ENCODE measurements around the gene CPED1. TPM values are rescaled to one million over a fixed set of nuclear protein-coding genes. Genes with fewer than 3 reads are reported as not detected.

CPED1 gene
- total RNA-seq, 2 donors from 2014 or later = not detected

DNA sequence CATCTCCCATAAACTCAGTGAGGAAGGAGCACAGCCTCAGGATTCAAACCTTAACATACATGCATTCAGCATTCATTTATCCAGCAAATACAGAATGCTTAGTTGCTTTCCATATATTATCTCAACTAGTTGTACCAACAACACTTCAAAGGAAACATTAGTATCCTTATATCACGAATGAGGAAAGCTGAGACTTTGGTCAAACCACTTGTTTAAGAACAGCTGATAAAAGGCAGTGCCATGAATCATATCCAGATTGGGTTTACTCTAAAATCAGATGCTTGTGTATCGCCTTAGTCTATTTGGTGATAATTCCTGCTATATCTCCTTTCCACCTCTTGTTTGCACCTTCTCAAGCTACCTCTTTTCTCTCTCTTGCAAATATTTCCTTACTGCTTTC is 1.9 kb upstream of the CPED1 start:
- no peak overlapping the region for H3K27ac Mint-ChIP-seq
- H3K36me3 Mint-ChIP-seq = no peaks in the 10 kb centered on the region
- H3K4me1 Mint-ChIP-seq (ENCODE audit: low read depth in 2 of 2) = peaks cover 21 to 29% of the 10 kb centered on the region in 2 donors
- ATAC-seq (no peak), DNase-seq (ENCODE audit: low spot score) (no peak)
- no peaks in the 10 kb centered on the region for H3K9me3 Mint-ChIP-seq
- H3K4me3 Mint-ChIP-seq = no peak overlapping the region
- peaks cover 24 to 50% of the 10 kb centered on the region in 2 donors for H3K27me3 Mint-ChIP-seq

DNA sequence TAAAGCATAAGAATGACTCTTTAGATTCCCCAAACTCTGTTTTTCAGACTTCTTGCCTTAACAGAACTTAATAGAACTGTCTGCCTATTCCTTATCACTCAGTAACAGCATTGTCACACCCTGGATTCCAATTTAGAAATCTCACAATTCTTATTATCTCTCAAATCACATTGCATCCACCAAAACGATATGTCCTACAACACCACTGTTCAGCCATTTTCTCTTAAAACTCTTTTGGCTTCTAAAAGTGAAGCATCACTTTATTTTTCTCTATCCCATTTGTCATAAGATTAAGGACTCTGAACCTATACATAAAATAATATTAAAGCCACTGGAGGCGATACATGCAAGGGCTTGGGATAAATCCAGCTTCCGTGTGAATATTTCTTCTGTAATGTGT is 1.2 kb upstream of the CPED1 start:
- ATAC-seq (no peak), DNase-seq (ENCODE audit: low spot score) (no peak)
- no peak overlapping the region for H3K27ac Mint-ChIP-seq
- no peak overlapping the region for H3K4me3 Mint-ChIP-seq
- H3K27me3 Mint-ChIP-seq = peaks cover 25 to 54% of the 10 kb centered on the region in 2 donors
- no peaks in the 10 kb centered on the region for H3K9me3 Mint-ChIP-seq
- H3K4me1 Mint-ChIP-seq (ENCODE audit: low read depth in 2 of 2) = peaks cover 17 to 24% of the 10 kb centered on the region in 2 donors
- no peaks in the 10 kb centered on the region for H3K36me3 Mint-ChIP-seq

DNA sequence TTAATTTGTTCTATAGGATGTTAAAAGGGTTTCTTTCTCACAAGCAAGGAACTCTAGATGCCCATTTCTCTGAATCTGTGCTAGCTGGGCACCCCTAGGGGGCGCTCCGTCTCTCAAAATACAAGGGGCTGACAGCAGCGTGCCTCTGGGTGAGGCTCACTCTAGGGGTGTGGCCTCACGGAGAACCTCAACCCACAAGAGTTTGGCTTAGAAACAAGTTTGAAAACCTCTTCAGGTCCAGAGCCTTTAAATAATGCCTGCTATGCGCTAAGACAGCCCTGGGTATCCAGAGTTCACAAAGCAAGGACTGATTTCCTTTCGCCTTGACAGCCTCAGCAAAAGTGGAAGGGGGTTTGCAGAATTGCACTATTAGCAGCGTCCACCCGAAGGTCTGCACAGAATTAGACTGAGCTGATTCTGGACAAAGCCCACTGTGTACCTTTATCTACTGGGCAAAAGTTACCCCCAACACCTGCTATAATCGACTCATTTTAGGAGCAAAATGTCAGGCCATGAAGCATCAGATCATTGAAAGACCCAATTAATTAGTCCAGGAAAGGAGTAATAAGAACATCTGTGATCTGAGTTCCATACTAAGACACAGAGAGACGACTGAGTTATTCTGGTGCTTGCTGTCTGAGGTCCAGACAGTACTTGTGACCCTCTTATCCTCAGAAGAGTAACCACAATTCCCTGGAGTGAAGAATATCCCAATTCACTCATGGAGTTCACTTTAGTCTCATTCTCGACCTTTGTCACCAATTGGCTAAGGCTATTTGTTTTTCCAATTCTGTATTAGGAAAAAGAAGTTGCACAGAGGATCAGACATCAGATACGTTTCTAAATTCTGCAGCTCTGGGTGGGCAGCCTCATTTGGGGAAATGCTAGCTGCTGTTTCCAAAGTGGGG is 574 bp upstream of the CPED1 start:
- no peaks in the 10 kb centered on the region for H3K9me3 Mint-ChIP-seq
- H3K27me3 Mint-ChIP-seq = peaks cover 27 to 58% of the 10 kb centered on the region in 2 donors
- H3K4me1 Mint-ChIP-seq (ENCODE audit: low read depth in 2 of 2) = peaks cover 17 to 24% of the 10 kb centered on the region in 2 donors
- DNase-seq (ENCODE audit: low spot score) (peak; percentile 85), ATAC-seq (peak; percentile 95 to 97)
- no peaks in the 10 kb centered on the region for H3K36me3 Mint-ChIP-seq
- no peak overlapping the region for H3K27ac Mint-ChIP-seq
- H3K4me3 Mint-ChIP-seq = peak overlapping the region; percentile 74

DNA sequence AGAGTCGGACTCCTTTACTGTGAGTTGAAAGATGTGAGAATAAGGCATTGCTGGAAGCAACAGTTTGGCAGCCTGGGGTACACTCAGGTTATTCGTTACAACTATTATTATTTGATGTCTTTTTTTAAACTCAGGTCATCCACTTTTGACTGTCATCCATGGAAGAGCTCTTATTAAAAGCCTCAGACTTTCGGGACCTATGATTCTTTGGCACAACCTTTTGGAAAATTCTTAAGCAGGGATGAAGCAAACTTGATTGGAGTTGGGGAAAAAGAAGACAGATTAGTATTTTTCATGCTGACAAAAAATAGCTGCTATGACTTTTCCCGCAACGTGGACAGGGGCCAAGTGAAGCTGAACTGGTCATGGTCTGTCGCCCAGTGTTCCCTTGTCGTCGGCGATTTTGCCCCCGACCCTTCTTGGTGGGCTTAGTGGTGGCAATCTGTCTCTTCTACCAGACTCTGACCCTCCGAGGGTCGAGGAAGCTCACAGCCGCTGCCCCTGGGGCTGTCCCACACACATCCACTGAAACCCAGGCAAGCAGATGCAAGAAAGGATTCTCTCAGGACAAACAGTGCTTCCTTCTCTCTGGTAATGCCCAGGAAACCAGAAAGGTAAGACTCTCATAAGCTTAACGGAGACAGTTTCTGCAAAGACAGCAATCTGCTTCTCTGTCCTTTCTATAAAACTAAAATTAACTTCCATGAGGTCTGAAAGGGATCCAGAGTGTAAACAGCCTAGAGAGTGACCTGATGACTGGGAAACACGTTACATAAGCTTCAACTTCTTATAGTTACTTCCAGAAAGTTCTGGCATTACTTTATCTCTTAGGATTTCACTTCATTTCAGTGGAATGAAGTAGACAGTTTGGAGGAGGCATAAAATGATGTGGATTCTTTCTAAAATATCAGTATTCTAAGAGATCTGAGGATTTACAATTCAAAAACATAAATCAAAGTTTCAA is 1.0 kb downstream of the CPED1 start:
- no peaks in the 10 kb centered on the region for H3K36me3 Mint-ChIP-seq
- peaks cover 25 to 68% of the 10 kb centered on the region in 2 donors for H3K27me3 Mint-ChIP-seq
- H3K4me1 Mint-ChIP-seq (ENCODE audit: low read depth in 2 of 2) = peaks cover 17 to 24% of the 10 kb centered on the region in 2 donors
- H3K27ac Mint-ChIP-seq = no peak overlapping the region
- peak overlapping the region; percentile 74 for H3K4me3 Mint-ChIP-seq
- DNase-seq (ENCODE audit: low spot score) (no peak), ATAC-seq (no peak)
- H3K9me3 Mint-ChIP-seq = no peaks in the 10 kb centered on the region

DNA sequence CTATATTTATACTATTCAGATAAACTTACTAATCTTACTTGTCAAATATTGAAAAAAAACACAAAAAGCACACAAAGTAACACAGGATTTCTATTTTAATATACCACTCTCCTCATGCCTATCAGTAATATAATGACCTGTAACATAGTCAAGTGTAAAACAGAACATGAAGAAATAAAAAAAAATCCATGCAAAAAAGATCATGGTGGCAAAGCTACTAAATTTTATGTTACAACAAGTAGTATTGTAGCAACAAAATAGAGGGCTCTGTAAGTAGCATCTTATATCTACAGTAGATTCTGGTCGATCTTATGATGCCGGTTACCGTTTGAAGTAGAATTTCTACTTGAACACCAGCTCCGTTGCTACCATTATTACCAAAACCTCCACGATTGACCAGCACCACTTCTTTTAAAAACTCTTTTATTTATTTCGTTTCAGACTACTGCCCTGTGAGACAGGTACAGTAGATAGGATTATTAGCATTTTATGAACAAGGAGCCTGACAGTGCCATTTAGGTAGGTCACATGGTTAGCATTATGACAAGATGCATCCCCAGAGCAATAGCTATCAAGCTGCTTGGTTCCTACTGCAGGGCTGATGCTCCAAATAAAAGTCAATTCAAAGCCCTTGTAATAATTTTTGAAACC is 2.1 kb downstream of the CPED1 start:
- H3K4me1 Mint-ChIP-seq (ENCODE audit: low read depth in 2 of 2) = peaks cover 17 to 24% of the 10 kb centered on the region in 2 donors
- no peaks in the 10 kb centered on the region for H3K36me3 Mint-ChIP-seq
- no peaks in the 10 kb centered on the region for H3K9me3 Mint-ChIP-seq
- H3K27ac Mint-ChIP-seq = no peak overlapping the region
- peaks cover 32 to 73% of the 10 kb centered on the region in 2 donors for H3K27me3 Mint-ChIP-seq
- no peak for ATAC-seq
- DNase-seq (ENCODE audit: low spot score) = no peak
- H3K4me3 Mint-ChIP-seq = no peak overlapping the region

DNA sequence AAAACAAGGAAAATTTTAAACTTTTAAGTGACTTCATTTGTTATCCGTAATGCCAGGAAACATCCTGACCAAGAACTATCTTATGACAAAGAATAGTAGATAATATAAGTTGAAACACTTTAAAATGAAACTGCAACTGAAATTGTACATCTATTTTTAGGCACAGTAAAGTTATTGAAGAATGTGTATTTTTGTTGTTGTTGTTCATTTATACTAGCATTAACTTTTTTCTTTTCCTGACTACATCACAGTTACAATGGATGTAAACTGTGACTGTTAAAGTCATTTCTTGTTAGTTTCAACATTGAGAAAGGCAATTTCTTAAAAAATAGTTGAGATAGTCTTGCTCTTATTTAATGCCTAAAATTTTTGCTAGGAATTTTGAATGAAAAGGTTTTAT is 2.6 kb downstream of the CPED1 start:
- H3K36me3 Mint-ChIP-seq = no peaks in the 10 kb centered on the region
- no peak overlapping the region for H3K27ac Mint-ChIP-seq
- peaks cover 17 to 24% of the 10 kb centered on the region in 2 donors for H3K4me1 Mint-ChIP-seq (ENCODE audit: low read depth in 2 of 2)
- peaks cover 35 to 79% of the 10 kb centered on the region in 2 donors for H3K27me3 Mint-ChIP-seq
- no peak for DNase-seq (ENCODE audit: low spot score)
- no peaks in the 10 kb centered on the region for H3K9me3 Mint-ChIP-seq
- H3K4me3 Mint-ChIP-seq = no peak overlapping the region
- no peak for ATAC-seq

DNA sequence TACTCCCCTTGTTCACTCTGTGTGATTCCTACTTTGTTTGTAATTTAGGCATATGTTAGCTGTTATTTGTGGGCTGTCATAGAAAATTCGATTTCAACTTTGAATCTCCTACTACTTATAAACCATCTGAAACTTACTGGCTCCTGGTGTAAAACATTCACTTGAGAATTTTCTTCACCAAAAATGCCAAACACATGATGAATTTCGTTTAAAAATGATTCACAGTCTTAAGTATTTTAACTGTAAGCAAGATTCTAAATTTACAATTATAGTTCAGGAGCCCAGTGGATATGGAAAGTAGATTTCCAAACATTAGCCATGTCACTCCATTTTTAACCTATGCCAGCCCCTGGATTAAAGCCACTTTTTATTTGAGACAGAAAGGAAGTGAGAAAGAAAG is 3.1 kb downstream of the CPED1 start:
- Mint-ChIP-seq H3K36me3 (no peaks in the 10 kb centered on the region), H3K9me3 (no peaks in the 10 kb centered on the region), H3K4me1 (ENCODE audit: low read depth in 2 of 2) (peaks cover 17 to 26% of the 10 kb centered on the region in 2 donors), H3K4me3 (no peak overlapping the region), H3K27ac (no peak overlapping the region), H3K27me3 (peaks cover 38 to 80% of the 10 kb centered on the region in 2 donors)
- DNase-seq (ENCODE audit: low spot score) = no peak
- no peak for ATAC-seq

DNA sequence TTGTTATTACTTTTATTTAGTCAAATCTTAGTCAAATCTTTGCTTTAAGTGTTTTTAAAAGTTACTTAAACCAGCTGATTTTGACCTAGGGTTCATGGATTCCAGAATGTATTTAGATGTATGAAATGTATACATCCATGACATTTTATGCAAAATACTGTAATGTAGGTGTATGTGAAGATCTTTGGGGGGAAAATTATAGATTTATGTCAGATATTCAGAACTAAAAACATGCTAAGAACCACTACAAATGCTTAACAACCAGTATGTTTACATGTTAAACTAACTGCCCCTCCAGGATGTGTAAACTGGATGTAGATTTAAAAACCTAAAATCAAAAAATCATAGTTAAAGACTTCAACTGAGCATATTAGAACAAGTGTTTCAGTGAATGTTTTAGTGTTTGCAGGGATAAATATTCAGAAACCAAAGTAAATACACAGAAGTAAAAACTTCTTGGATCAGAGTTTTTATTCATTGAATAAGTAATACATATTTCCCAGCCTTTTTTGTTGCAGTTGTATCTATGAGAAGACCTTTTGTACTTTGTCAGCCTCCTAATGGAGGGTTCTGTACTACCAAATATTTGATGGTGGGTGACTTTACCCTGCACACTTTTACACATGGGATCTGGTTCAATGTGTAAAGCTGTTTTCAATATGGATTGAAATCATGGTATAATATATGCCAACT is 3.9 kb downstream of the CPED1 start:
- no peak for DNase-seq (ENCODE audit: low spot score)
- Mint-ChIP-seq H3K27ac (no peak overlapping the region), H3K36me3 (no peaks in the 10 kb centered on the region), H3K4me3 (no peak overlapping the region), H3K4me1 (ENCODE audit: low read depth in 2 of 2) (peaks cover 20 to 32% of the 10 kb centered on the region in 2 donors), H3K9me3 (no peaks in the 10 kb centered on the region), H3K27me3 (peaks cover 40 to 79% of the 10 kb centered on the region in 2 donors)
- ATAC-seq = no peak

DNA sequence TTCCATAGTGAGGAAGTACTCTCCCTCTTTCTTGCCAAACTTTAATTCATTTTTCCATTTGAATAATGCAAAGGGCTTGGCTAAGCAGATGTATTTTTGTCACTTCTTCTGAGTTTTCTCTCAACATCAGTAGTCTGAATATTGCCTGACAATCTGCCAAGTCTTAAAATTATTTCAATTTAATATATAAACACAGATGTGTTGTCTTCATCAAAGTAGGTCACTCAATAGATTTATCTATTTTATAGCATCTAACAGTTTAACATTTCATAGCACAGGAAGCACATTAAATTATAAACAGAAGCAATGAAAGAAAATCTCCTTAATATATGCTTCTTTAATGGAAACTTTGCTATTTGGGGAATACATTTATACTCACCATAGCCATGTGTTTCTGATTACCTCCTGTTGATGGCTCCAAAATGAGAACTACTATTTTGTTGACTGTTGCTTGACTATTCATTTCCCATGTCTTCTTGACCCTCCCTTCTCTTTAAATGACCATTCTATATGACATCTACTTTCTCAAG is 4.5 kb downstream of the CPED1 start:
- Mint-ChIP-seq H3K4me3 (no peak overlapping the region), H3K27me3 (peaks cover 40 to 73% of the 10 kb centered on the region in 2 donors), H3K27ac (no peak overlapping the region), H3K9me3 (no peaks in the 10 kb centered on the region), H3K36me3 (no peaks in the 10 kb centered on the region), H3K4me1 (ENCODE audit: low read depth in 2 of 2) (peaks cover 15 to 26% of the 10 kb centered on the region in 2 donors)
- no peak for DNase-seq (ENCODE audit: low spot score)
- ATAC-seq = no peak

DNA sequence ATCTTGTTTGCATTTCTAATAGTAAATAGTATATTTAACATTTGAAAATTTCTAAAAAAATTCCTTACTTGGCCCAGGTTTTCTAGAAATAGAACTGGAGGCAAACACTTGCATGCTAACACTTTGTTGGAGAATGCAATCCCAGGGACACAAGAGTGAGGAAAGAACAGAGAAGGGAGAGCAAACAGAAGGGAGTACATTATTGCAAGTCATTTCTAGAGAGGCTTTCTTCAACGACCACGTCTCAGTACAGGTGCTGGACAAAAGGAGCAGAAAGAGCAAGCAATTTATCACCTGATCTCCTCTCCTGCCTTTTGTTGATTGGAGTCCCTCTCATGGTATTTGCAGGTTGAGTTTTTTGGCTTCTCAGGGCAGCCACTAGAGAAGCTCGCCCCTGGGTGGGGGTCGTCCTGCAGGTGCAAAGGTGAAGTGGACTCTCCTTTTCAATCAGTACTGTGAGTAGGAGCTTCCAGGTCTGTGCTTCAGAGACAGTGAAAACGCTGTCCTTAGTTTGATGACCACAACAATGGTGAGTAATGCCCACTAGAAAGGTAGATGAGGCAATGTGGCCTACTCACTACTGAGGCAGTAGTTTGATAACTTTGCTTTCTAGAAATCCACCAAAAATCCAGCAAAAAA is 5.2 kb downstream of the CPED1 start:
- H3K36me3 Mint-ChIP-seq = no peaks in the 10 kb centered on the region

DNA sequence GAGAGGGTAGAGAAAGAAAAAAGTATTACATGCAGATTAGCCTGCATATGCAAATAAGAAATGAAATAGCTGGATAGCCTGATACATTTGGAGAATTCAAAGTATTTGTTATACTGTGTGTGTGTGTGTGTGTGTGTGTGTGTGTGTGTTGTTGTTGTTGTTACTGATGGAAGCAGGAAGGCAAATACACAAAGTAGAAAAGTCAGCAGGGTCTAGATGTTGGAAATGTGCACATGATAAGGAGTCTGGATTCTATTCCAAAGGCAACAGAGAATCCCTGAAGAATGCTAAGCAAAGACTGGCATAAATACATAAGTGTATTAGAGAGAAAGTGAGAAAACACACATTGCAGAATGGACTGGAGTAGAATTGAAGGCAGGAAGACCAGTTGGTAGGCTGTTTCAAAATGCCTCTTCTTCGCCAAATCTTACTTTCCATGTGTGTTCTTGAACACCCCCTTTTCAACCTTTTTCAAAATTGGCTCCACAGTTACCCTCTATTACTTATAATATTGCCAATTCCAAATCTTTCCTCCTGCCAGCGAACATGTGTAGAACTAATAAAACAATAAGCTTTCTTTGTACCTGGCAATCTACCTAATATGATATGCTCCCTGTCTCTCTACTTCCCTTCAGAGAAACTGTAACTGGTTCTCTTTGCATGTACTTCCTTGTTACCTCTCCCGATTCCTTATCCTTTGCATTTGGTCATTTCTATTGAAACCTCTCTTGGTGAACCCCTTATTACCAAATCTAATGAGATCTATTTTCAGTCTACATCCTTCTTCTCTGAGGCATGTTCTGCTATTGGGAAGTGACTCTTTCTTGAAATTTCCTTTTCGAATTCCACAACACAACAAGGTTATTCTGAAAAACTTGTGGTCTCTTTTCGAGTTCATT is 6.2 kb downstream of the CPED1 start:
- Mint-ChIP-seq H3K27ac (no peak overlapping the region), H3K36me3 (no peaks in the 10 kb centered on the region), H3K9me3 (no peaks in the 10 kb centered on the region), H3K4me3 (no peak overlapping the region), H3K27me3 (peaks cover 26 to 59% of the 10 kb centered on the region in 2 donors), H3K4me1 (ENCODE audit: low read depth in 2 of 2) (peaks cover 3 to 9% of the 10 kb centered on the region in 2 donors)
- DNase-seq (ENCODE audit: low spot score) = no peak
- ATAC-seq = no peak

More for the DNA sequence above, 5.2 kb downstream of the CPED1 start:
- H3K27me3 Mint-ChIP-seq = peaks cover 37 to 70% of the 10 kb centered on the region in 2 donors
- ATAC-seq (no peak), DNase-seq (ENCODE audit: low spot score) (no peak)
- H3K4me1 Mint-ChIP-seq (ENCODE audit: low read depth in 2 of 2) = peaks cover 8 to 20% of the 10 kb centered on the region in 2 donors
- no peaks in the 10 kb centered on the region for H3K9me3 Mint-ChIP-seq
- no peak overlapping the region for H3K4me3 Mint-ChIP-seq
- H3K27ac Mint-ChIP-seq = no peak overlapping the region

DNA sequence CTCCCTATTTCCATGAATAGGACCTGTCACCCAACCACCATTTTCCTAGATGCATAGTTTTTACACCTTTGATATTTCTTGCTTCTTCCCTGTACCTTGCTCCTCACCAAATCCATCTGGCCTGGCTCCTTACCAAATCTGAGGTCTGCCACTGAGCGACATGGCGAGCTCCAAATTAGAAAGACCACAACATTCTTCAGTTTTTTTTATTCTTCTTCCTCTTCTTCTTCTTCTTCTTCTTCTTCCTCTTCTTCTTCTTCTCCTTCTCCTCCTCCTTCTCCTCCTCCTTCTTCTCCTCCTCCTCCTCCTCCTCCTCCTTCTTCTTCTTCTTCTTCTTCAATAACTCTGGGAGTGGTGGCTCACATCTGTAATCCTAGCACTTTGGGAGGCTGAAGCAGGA is 7.1 kb downstream of the CPED1 start:
- H3K27ac Mint-ChIP-seq = no peak overlapping the region
- no peaks in the 10 kb centered on the region for H3K9me3 Mint-ChIP-seq
- no peak overlapping the region for H3K4me3 Mint-ChIP-seq
- H3K36me3 Mint-ChIP-seq = no peaks in the 10 kb centered on the region
- ATAC-seq (no peak), DNase-seq (ENCODE audit: low spot score) (no peak)
- peaks cover 5 to 8% of the 10 kb centered on the region in 2 donors for H3K4me1 Mint-ChIP-seq (ENCODE audit: low read depth in 2 of 2)
- H3K27me3 Mint-ChIP-seq = peaks cover 23 to 51% of the 10 kb centered on the region in 2 donors
